ENCODE data around the gene MYOCD.

Gene MYOCD

GRCh38 chr17:12737740-12738469, 72.2 kb downstream of the MYOCD start:
- no peak overlapping the region for H3K4me3 ChIP-seq (ENCODE audit: control insufficient read depth, low read depth, low read length)
- DNase-seq (ENCODE audit: low read depth), result no peak
- no peak for TF ChIP-seq CTCF (conservative IDR thresholded peaks at IDR 0.05; ENCODE audit: control insufficient read depth, insufficient read depth, low read depth, low read length)

GRCh38 chr17:12738624-12739023, 72.9 kb downstream of the MYOCD start:
- TF ChIP-seq CTCF (conservative IDR thresholded peaks at IDR 0.05; ENCODE audit: control insufficient read depth, insufficient read depth, low read depth, low read length), result no peak
- H3K4me3 ChIP-seq (ENCODE audit: control insufficient read depth, low read depth, low read length), result no peak overlapping the region
- DNase-seq (ENCODE audit: low read depth), result no peak

- TF ChIP-seq CTCF (conservative IDR thresholded peaks at IDR 0.05; ENCODE audit: control insufficient read depth, insufficient read depth, low read depth, low read length), result no peak
- no peak for DNase-seq (ENCODE audit: low read depth)
- no peak overlapping the region for H3K4me3 ChIP-seq (ENCODE audit: control insufficient read depth, low read depth, low read length)
Measured at GRCh38 chr17:12739500-12739899, 73.8 kb downstream of the MYOCD start.

- H3K4me3 ChIP-seq (ENCODE audit: control insufficient read depth, low read depth, low read length), result no peak overlapping the region
- no peak for TF ChIP-seq CTCF (conservative IDR thresholded peaks at IDR 0.05; ENCODE audit: control insufficient read depth, insufficient read depth, low read depth, low read length)
- DNase-seq (ENCODE audit: low read depth), result no peak
Measured at GRCh38 chr17:12743046-12743445, 77.4 kb downstream of the MYOCD start.

GRCh38 chr17:12744298-12744697, 78.6 kb downstream of the MYOCD start:
- H3K4me3 ChIP-seq (ENCODE audit: control insufficient read depth, low read depth, low read length), result no peak overlapping the region
- no peak for DNase-seq (ENCODE audit: low read depth)
- TF ChIP-seq CTCF (conservative IDR thresholded peaks at IDR 0.05; ENCODE audit: control insufficient read depth, insufficient read depth, low read depth, low read length), result no peak

GRCh38 chr17:12744786-12745185, 79.1 kb downstream of the MYOCD start:
- DNase-seq (ENCODE audit: low read depth), result no peak
- no peak for TF ChIP-seq CTCF (conservative IDR thresholded peaks at IDR 0.05; ENCODE audit: control insufficient read depth, insufficient read depth, low read depth, low read length)
- H3K4me3 ChIP-seq (ENCODE audit: control insufficient read depth, low read depth, low read length), result no peak overlapping the region

Data from fibroblast of mammary gland (primary cell).